Osteoblast (primary cell): ENCODE results near the gene MIA2. TPM values are rescaled to one million over a fixed set of nuclear protein-coding genes. Genes with fewer than 3 reads are reported as not detected.
"Not testable (repeated sequence)": the region's sequence is repeated elsewhere in the genome, so short reads cannot be mapped to it uniquely, and the experiment has no call there.

Experiments
- DNase-seq: peaks from one replicate; pipeline ENCODE4 v3.0.0; 2011; ENCODE audit warnings: low spot score, mixed read lengths; ENCODE audit not compliant: insufficient read length; ENCODE audit errors: missing footprints
- H2AFZ ChIP-seq: 2 replicates; pipeline ENCODE4 v1.6.0; 2011; ENCODE audit warnings: mild to moderate bottlenecking, low read length
- H3K27ac ChIP-seq: 2 replicates; pipeline ENCODE4 v1.5.1; 2011; ENCODE audit warnings: mild to moderate bottlenecking, low read depth, low read length, moderate library complexity
- H3K27me3 ChIP-seq: 2 replicates; pipeline ENCODE4 v1.6.0; 2012; ENCODE audit warnings: mild to moderate bottlenecking, control low read depth, inconsistent platforms, low read length, moderate library complexity; ENCODE audit not compliant: insufficient read depth
- H3K36me3 ChIP-seq: 2 replicates; pipeline ENCODE4 v1.5.1; 2011; ENCODE audit warnings: mild to moderate bottlenecking, low read length, control low read depth, moderate library complexity; ENCODE audit not compliant: insufficient read depth
- H3K4me1 ChIP-seq: 2 replicates; pipeline ENCODE4 v1.5.1; 2011; ENCODE audit warnings: mild to moderate bottlenecking, low read length, control low read depth, moderate library complexity; ENCODE audit not compliant: insufficient read depth
- H3K4me2 ChIP-seq: 2 replicates; pipeline ENCODE4 v1.6.0; 2011; ENCODE audit warnings: mild to moderate bottlenecking, low read length; ENCODE audit not compliant: insufficient read depth
- H3K4me3 ChIP-seq: fragments of 200-600 bp; sonication (generic); 3 replicates; pipeline ENCODE4 v1.5.1; 2012; ENCODE audit warnings: mild to moderate bottlenecking, low read length, inconsistent platforms; ENCODE audit not compliant: insufficient read depth
- H3K79me2 ChIP-seq: 2 replicates; pipeline ENCODE4 v1.6.0; 2012; ENCODE audit warnings: mild to moderate bottlenecking, low read length, control low read depth, inconsistent platforms; ENCODE audit not compliant: insufficient read depth
- H3K9me3 ChIP-seq: 2 replicates; pipeline ENCODE4 v1.5.1; 2011; ENCODE audit warnings: low read depth, low read length, control low read depth
- H4K20me1 ChIP-seq: 2 replicates; pipeline ENCODE4 v1.6.0; 2012; ENCODE audit warnings: mild to moderate bottlenecking, low read length, control low read depth; ENCODE audit not compliant: insufficient read depth
- total RNA-seq: library from RNA; depleted of rRNA; stranded (reverse); fragments of >200 nt; gene quantifications from 2 replicates; pipeline ENCODE4 v1.2.3, GENCODE V29; 2012
- TF ChIP-seq, protein P1 (sequence below): IDR thresholded peaks from 2 replicates; pipeline ENCODE4 v1.5.1; 2011; ENCODE audit warnings: mild to moderate bottlenecking, low read depth, low read length, moderate library complexity; ENCODE audit errors: extremely low read depth

MIA2 gene
- total RNA-seq, 1 donor, result 25.0 TPM

DNA sequence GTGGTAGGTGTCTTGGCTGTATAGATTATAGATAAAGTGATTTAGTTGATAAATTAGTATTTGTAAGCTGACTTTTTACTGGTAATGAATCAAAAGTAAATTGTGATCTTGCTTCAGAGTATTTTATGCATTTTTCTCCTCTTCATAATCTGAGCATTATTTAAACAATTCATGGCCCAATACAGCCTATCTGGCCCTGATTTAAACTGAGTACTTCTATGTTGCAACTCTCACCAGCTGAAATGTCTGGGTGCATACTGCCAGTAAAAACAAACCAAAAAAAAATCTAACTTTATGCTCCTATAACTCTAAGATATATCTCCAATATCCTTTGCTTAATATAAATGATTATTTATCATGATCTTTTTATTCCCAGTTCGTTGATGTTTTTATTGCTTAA, 86.6 kb downstream of the MIA2 start:
- Histone ChIP-seq H3K79me2 (no peaks in the 10 kb centered on the region), H3K9me3 (no peaks in the 10 kb centered on the region), H3K4me3 (no peak overlapping the region), H3K4me2 (no peak overlapping the region), H3K36me3 (peaks cover 6% of the 10 kb centered on the region), H4K20me1 (no peaks in the 10 kb centered on the region), H2AFZ (no peak overlapping the region), H3K4me1 (peaks cover 9% of the 10 kb centered on the region), H3K27ac (no peak overlapping the region), H3K27me3 (no peaks in the 10 kb centered on the region)
- no peak for DNase-seq
- TF ChIP-seq, protein P1, sequence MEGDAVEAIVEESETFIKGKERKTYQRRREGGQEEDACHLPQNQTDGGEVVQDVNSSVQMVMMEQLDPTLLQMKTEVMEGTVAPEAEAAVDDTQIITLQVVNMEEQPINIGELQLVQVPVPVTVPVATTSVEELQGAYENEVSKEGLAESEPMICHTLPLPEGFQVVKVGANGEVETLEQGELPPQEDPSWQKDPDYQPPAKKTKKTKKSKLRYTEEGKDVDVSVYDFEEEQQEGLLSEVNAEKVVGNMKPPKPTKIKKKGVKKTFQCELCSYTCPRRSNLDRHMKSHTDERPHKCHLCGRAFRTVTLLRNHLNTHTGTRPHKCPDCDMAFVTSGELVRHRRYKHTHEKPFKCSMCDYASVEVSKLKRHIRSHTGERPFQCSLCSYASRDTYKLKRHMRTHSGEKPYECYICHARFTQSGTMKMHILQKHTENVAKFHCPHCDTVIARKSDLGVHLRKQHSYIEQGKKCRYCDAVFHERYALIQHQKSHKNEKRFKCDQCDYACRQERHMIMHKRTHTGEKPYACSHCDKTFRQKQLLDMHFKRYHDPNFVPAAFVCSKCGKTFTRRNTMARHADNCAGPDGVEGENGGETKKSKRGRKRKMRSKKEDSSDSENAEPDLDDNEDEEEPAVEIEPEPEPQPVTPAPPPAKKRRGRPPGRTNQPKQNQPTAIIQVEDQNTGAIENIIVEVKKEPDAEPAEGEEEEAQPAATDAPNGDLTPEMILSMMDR, result no peak

DNA sequence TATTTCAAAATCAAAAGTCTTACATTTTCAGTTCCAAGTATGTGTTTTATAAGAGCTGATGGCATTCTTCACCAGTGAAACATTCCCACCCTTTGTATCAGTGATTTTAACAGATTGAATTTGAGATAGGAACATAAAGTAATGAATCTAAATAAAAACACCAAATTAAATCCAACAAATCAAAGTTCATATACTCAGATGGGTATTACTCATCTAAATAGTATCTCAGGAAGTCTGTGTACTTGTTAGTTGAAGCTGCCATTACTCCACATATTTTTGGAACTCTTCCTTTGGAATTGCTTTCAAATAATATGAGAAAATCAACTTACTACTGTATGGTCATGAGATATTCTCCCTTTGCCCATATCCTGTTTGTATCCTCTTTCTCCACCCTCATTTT, 89.1 kb downstream of the MIA2 start:
- no peak overlapping the region for H3K4me2 ChIP-seq
- no peak for DNase-seq
- no peak overlapping the region for H3K4me3 ChIP-seq
- H3K79me2 ChIP-seq, result no peaks in the 10 kb centered on the region
- peaks cover 9% of the 10 kb centered on the region for H3K4me1 ChIP-seq
- TF ChIP-seq, protein P1, result no peak
- H3K36me3 ChIP-seq, result peaks cover 8% of the 10 kb centered on the region
- H3K9me3 ChIP-seq, result no peaks in the 10 kb centered on the region
- no peak overlapping the region for H2AFZ ChIP-seq
- H4K20me1 ChIP-seq, result no peaks in the 10 kb centered on the region
- no peaks in the 10 kb centered on the region for H3K27me3 ChIP-seq
- no peak overlapping the region for H3K27ac ChIP-seq

DNA sequence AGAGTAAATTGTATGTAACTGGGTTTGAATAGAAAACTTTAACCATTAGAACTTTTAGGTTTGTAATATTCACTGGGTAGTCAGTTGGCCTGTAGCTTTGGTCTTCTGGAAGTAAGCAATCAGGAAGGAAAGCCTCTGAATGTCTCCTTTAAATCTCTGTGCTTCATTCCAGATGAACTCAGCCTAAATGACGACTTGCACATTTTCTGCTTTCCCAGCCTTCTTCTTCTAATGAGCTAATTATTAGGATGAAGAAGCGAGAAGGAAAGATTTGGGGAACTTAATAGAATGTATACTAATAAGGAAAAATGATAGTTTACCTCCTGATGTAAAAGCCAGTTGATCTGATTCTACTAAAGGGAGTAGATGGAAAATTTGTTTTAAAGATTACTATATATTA, 90.4 kb downstream of the MIA2 start:
- no peak overlapping the region for H3K4me2 ChIP-seq
- no peak overlapping the region for H3K27ac ChIP-seq
- TF ChIP-seq, protein P1, result no peak
- H3K4me1 ChIP-seq, result peaks cover 9% of the 10 kb centered on the region
- no peak overlapping the region for H3K4me3 ChIP-seq
- H3K79me2 ChIP-seq, result no peaks in the 10 kb centered on the region
- H3K9me3 ChIP-seq, result no peaks in the 10 kb centered on the region
- DNase-seq, result no peak
- no peaks in the 10 kb centered on the region for H3K27me3 ChIP-seq
- H4K20me1 ChIP-seq, result no peaks in the 10 kb centered on the region
- H3K36me3 ChIP-seq, result peaks cover 8% of the 10 kb centered on the region
- no peak overlapping the region for H2AFZ ChIP-seq

DNA sequence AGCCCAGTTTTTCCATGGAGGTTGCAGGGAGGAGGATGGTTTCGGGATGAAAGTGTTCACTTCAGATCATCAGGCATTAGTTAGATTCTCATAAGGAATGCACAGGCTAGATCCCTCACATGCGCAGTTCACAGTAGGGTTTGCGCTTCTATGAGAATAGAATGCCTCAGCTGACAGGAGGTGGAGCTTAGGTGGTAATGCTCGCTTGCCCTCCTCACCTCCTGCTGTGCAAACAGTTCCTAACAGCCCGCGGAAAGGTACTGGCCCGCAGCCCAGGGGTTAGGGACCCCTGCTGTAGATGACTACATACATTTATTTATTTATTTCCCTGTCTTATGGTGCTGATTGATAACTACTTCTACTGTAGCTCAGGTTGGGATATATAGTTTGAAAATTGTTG, 105.3 kb downstream of the MIA2 start:
- no peak for DNase-seq
- H3K27ac ChIP-seq, result no peak overlapping the region
- peaks cover 8% of the 10 kb centered on the region for H3K36me3 ChIP-seq

DNA sequence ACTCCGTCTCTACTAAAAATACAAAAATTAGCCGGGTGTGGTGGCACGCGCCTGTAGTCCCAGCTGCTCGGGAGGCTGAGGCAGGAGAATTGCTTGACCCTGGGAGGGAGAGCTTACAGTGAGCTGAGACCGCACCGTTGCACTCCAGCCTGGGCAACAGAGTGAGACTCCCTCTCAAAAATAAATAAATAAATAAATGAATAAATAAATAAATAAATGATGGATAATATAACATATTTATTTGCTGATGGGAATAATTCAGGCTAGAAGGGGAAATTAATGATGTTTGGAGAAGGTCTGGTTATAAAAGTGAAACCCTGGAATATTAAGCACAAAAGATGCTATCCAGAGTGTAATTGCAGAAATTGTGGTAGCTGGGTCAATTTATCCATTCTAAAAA, 107.4 kb downstream of the MIA2 start:
- not testable (repeated sequence) for H3K27me3 ChIP-seq, DNase-seq, H3K4me1 ChIP-seq, H3K4me2 ChIP-seq, H3K4me3 ChIP-seq, H4K20me1 ChIP-seq, H3K27ac ChIP-seq, H3K79me2 ChIP-seq, H3K36me3 ChIP-seq, H2AFZ ChIP-seq, H3K9me3 ChIP-seq

More for the DNA sequence above, 105.3 kb downstream of the MIA2 start:
- TF ChIP-seq, protein P1, result no peak
- Histone ChIP-seq H3K4me2 (no peak overlapping the region), H2AFZ (no peak overlapping the region), H3K79me2 (no peaks in the 10 kb centered on the region), H3K27me3 (no peaks in the 10 kb centered on the region), H3K4me1 (no peaks in the 10 kb centered on the region), H3K4me3 (no peak overlapping the region), H3K9me3 (no peaks in the 10 kb centered on the region), H4K20me1 (no peaks in the 10 kb centered on the region)
